ENCODE measurements around the gene STT3B.
A peak's percentile ranks its signal among the peaks of the same experiment; 100 is the strongest.
"Not testable (repeated sequence)": the region's sequence is repeated elsewhere in the genome, so short reads cannot be mapped to it uniquely, and the experiment has no call there.

The STT3B gene

DNA sequence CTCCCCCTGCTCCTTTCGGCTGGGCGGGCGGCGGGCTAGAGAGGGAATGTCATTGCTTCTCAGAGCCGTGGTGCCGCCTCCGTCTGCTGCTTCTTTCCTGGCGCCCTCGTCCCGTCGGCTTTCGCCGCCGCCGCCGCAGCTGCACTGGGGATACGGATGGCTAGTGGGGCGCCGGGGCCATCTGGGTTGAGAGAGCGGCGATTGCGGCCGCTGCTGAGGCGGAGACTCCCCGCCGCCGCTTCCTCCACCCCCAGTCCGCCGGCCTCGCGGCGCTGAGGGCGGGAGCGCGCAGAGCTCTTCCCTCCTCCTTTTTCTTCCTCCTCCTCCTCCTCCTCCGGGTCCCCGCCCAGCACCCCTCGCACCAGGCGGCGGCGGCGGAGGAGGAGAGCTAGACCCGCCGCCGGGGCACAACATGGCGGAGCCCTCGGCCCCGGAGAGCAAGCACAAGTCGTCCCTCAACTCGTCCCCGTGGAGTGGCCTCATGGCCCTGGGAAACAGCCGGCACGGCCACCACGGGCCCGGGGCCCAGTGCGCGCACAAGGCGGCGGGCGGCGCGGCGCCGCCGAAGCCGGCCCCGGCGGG lies at the start of gene STT3B:
Gene STT3B, plus strand, starts transcription at position 339 of the 582 bp plus-strand sequence. Its CDS starts 74 bp downstream, at position 413.
- peak in 1 of 2 experiments; percentile 16 for DNase-seq

DNA sequence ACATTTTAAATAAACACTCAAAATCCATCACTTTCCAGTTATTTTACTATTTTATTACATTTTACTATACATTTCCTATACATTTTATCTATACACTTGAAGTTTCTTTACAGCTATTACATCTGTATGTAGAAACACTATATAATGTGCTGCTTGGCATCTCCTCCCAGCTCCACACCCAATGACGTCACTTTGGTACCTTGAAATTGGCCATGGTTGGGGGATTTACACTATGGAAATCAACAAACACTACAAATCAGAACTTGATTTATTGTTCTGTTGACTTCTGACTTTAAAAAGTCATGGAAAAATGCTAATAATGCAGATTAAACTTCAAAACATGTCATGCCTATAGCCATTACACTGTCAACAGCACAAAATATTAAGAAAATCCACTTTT lies 48.9 kb upstream of the STT3B start:
- no peak for DNase-seq

DNA sequence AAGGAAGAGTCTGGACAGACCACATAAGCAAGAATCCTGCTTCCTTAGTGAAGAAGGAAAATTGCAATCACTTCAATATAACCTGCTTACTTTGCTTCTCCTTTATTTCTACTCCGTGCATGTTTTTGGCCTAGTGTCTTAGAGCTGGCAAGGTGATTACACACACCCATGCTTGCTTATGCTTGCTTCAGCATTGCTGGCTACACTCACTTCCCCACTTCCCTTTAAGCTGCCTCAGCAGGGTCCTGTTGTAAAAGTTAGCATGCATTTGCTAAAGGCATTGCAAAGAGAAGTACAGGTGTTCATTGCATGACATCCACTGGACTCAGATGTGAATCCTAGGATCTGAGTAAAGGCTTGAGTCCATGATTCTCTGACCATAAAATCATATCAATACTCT lies 47.5 kb upstream of the STT3B start:
- no peak for DNase-seq

DNA sequence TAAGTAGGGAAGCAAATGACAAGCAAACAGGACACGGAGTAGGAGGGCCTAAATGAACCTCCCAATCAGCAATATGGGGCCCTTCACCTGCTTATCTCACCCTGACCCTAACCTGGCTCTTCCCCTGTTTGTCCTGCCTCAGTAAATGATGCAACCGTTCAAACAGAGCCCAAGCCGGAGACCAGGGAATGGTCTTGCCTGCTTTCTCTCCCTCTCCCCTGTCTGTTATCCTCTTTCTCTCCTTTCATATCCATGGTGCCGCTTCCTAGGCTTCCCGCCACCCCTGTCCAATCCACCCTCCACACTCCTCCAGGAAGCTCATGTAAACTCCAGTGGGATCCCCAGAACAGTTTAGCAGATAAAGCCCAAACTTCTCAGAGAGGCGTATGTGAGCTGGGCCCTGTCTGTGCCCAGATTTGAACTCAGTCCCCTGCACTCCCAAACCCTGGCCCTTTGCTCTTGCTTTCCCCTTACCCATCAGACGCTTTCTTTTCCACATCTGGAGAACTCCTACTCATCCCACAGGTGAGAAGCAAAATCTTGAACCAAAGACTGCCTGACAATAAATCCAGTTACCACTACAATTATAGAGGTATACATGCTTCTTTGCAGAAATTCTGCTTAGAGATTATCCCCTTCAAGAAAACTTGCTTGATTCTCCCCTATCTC lies 45.7 kb upstream of the STT3B start:
- no peak for DNase-seq

DNA sequence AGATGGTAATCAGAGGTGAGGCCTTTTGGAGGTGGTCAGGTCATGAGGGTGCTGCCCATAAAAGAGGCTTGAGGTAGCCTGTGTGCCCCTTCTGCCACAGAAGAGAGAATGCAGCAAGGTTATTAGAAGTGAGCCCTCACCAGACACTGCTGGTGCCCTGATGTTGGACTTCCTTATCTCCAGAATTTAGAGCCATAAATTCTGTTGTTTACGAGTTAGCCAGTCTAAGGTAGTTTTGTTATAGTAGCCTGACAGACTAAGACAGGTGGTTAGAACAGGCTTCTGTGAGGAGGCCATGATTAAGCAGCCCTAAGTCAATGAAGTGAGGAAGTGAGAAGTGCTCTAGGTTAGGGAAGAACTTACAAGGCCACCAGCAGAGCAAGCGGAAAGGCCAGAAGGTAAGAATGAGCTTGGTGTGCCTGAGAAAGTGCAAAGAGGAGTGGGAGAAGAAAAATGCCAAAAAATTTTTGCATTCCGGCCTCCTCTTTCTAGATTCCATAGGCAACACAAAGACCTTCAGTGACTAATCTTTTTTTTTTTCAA lies 44.2 kb upstream of the STT3B start:
- DNase-seq, result no peak

DNA sequence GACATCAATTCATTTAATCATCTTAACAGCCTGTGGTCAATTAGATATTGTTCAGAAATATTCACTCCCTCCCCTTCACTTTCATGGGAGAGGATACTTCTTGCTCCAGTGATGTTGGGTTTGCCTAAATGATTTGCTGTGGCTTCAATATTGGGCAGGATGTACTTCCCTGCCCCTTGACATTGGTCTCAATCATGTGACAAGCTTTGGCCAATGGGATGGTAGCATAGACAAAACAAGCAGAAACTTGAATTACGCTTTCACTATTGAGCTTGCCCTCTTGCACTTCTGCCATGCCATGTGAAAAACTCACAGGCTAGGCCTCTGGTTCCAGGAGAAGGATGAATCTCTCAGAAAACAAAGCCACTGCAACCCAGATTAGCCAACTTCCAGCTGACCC lies 42.2 kb upstream of the STT3B start:
- no peak for DNase-seq

DNA sequence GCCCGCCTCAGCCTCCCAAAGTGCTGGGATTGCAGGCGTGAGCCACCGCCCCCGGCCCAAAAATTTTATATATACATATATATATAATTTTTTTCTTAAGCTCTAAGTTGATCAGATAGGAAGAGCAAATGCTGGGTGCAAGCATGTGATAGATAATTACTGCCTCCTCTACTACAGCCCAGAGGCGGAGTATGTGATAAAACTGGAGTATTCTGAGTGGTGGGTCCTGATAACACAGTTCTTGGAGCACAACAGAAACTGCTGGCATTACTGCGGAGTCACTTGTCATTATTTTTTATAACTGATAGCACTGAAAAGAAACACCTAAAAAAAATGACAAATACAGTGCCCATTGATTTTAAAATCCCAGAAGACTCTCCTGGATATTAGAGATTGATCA lies 41.1 kb upstream of the STT3B start:
- no peak for DNase-seq

DNA sequence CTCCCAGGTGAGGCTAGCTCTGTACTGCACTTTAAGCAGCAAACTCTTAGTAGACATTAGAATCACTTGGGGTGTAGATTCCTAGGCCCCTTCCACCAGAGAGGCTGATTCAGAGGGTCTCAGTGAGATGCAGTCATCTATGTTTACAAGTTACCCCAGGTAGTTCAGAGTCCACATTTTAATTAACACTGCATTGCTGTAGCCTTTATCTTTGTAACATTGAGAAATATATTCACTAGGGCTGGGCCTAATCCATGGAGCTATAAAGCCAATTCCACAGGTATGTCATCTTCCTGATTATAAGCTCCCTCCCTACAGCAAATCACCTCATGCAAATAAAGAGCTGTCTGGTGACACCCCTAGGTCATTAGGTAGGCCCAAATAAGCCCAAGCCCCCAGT lies 39.6 kb upstream of the STT3B start:
- DNase-seq, result no peak

DNA sequence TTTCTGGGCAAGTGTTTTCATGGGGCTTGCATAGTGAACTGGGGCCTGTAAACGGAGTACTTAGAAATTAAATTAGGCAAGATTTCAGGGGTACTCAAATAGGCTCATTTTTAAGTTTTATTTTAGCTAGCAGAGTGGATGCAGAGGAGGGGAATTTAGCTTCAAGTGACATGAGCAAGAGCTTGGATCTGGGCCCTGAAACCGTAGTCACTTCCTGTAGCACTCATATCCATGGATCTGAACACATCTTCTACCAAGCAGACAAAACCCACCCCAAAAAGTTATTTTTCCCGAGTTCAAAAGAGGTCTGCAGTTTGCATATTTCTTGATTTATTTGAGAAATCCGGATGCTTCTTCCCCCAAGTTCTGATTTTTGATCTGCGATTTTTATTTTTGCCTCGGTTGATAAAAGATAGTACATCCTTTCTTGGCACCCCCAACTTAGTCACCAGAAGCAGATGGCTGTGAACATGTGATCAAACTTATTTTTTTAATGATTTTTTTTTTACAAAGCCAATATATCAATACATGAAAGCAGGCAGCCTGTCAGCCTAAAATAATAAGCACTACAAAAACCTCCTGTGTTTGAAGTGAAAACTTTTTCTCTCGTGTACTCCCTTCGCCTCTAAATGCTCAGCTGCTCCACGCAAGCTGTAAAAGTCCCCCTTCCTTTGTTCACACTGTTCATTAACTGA lies 36.6 kb upstream of the STT3B start:
- DNase-seq, result no peak

DNA sequence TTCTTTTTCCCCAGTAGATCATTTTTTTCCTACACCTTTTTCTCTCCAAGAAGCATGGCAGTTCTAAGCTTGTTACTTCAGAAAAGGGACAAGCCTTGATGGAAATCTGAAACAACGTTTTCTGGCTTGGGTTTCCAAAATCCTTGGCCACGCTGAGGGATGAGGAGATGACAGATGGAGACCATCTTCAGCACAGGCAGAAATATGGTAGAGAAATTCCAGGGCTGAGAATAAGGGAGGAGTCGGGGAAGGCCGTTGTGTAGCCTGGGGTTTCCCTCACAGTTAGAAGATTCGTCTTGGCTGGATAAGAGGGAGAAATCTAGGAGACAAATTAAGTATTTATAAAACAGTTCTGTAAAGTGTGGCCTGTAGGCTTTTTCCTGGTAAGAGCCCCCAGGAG lies 33.9 kb upstream of the STT3B start:
- DNase-seq, result no peak

DNA sequence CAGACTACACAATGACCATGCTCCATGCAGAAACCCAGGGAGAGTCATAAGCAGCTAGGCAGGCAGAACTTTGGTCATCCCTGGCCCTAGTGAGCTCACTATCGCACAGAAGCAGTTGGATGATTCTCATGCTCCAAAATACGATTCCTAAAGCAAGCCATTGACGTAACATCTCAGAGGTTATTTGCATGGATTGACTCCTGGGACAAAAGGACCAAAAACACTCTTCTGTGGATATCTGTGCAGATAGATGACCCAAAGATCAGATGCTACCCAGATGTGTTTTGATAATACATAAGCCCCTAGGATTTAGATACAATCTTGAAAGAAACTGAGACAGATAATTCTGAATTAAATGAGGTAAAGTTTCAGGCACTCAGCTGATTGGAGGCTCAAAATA lies 33.4 kb upstream of the STT3B start:
- no peak for DNase-seq

DNA sequence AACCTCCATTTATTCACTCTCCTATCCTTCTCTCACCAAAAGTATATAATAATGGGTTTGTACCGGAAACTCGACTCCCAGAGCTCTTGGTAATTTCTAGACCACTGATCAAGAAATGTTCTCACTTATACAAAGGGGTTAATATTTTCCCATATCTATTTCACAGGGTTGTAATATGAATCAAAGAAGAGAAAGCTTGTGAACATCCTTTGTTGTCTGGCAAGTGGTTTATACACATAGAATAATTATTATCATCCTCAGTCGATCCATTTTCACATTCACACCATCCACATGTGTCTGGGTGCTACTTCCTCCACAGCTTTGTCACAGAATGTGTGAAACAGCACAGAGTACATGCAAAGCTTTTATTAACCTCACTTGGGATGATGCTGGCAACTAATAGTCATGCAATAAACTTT lies 29.9 kb upstream of the STT3B start:
- DNase-seq, result no peak

DNA sequence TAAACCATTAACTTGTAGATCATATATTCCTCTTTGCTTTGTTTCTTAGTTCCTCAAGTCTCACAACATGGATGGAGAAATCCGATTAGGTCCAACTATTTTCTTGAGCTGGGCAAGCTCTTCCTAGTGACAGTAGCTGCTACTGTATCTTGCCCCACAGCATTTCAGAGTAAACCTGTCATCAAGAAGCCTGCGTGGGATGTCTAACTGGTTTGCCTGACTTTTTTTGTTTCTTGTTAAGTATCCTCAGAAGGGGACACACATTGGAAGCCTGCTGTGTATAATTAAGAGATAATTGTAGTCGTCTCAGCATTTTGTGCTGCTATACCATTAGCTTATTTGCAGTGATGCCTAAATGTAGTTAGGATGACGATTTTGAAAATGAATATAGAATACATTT lies 29.3 kb upstream of the STT3B start:
- no peak for DNase-seq

DNA sequence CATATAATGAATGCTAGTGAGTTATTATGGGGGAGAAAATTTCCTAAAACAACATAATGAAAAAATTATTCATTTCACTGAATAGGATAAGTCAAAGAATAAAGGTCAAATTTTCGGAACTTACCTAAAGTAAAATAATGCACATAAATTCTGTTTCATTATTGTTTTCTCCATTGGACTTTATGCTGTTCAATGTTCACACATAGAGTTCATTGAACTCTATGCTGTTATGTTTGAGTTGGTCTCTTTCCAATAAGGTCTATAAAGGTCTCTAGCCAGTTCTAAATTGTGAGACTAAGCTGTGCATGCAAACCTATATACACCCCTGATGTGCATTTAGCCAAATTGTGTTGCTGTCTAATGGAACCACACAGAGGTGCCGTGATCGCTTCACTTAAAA lies 28.5 kb upstream of the STT3B start:
- DNase-seq, result no peak

DNA sequence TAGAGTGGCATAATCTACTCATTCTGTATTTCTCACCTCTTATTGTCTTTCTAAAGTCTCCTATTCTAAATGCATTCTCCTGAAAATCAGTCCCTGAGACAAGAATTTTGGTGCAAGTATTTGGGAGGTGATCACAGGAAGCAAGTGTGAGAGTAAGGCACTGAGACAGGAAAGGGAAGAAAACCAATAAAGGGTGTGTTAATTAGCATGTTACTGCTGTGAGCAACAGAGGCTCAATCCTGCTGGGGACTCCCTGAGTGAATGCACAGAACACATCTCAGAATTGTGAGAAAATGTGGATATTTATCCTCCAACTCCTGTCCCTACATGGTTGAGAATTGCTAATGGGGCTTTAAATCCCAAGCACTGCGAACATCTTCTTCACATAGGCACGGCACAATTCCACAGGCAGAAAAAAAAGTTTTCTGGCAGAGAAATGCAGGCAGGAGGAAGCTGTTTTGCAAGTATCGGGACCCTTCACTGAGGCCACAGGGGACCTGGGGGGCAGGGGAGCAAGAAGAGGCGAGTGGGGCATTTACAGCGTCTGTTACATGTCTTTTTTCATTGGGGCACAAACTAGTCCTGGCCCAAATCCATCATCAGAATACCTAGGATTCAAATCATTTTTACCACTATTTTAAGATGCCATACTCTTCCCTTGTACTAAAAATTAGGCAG lies 27.2 kb upstream of the STT3B start:
- no peak for DNase-seq

DNA sequence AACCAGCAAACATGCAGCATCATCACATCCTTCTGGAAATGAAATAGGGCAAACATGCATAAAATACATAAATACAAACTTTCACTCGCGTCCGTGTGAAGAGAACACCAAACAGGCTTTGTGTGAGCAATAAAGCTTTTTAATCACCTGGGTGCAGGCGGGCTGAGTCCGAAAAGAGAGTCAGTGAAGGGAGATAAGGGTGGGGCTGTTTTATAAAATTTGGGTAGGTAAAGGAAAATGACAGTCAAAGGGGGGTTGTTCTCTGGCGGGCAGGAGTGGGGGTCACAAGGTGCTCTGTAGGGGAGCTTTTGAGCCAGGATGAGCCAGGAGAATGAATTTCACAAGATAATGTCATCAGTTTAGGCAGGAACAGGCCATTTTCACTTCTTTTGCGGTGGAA lies 26.2 kb upstream of the STT3B start:
- DNase-seq, result not testable (repeated sequence)

DNA sequence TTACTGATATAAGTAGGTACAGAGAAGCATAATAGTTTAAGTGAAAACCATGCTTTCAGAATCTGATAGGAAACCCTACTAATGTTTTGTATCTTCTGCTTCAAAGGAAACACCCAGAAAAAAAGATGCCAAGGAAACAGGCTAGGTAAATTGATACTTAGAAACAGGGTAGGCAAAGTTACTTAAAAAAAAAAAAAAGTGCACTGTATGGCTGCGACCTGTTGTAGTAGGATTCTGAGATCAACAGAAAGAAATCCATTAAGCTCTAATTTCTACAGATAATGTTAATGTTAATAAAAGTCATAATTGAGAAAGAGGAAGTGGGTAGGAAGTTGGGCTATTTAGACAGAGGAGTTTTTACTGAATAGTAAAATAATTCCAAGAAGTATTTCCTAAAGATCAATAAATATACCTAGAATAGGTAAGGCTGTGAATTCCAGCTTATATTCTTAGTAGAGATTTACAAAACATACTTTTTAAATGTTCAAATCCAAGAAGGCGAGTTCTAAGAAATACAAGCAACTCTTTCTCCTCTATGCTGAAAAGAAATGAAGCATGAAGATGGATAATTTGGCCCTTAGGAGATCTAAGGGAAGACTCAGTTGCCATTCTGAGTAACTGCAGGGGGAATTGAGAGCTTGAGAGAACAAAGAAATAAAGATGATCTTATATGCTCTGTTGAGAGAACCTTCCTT lies 24.1 kb upstream of the STT3B start:
- no peak for DNase-seq

DNA sequence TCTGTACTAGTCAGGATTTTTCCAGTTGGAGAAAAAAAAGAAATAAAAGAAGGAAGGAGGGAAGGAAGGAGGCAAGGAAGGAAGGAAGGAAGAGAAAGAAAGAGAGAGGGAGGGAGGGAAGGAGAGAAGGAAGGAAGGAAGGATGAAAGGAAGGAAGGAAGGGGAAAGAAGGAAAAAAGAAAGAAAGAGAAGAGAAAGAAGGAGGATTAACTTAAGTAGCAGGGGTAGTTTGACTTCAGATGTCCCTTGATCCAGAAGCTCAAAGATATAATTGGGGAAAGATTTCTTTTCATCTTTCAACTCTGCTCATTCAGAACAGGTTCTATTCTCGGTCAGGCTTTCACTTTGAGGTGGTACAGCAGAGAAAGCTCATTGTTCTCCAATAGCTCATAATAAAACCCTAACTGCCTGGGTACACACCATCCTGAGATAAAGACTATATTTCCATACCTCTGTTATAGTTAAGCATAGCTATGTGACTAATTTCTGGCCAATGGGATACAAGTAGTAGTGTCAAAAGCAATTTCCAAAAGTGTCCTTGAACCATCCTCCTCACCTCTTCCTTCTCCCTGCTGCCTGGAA lies 23.5 kb upstream of the STT3B start:
- DNase-seq, result no peak

DNA sequence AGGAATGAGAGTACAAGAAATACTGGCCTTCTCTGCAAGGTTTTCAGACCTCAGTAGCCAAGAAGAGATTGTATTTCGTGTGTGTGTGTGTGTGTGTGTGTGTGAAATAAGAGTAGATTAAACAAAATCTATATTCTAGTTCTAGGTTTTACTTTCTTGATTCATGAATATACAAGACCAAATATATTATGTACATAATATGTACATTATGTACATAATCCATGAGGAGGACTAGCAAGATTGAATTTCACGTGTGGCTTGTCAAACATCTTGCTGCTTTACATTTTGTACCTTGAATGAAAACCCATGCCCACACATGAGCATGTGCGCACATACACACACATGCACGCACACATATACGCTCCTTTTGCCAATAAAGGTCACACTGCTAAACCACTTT lies 18.2 kb upstream of the STT3B start:
- no peak for DNase-seq

DNA sequence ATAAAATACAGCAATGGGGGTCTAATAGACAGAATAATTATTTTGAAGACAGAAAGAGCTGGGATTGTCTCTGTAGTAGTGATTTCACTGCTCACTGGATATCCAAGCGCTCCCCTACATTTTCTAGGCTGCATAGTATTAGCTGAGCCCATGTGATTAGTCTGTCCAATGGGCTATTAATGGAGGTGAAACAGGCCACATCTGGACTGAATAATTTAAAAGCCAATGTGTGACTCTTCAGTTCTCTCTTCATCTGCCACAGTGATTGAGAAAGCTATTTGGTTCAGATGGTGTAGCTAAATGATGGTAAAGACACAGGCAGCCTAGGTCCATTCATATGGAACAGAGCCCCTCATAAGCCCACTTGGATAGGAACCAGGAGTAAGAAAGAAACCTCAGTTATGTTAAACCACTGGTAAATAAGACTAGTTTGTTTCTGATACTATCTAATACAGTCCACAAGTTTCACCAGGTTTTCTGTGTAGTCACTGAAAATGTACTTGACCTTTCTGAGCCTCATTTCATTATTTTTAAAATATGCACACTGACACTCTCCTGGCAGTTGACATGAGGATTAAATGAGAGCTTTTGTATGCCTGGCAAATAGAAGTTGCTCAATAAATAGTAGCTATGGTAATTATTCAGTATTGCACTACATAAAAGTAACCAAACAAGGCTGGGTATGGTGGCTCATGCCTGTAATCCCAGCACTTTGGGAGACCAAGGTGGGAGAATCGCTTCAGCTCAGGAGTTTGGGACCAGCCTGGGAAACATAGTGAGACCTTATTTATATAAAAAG lies 17.0 kb upstream of the STT3B start:
- DNase-seq, result no peak

DNA sequence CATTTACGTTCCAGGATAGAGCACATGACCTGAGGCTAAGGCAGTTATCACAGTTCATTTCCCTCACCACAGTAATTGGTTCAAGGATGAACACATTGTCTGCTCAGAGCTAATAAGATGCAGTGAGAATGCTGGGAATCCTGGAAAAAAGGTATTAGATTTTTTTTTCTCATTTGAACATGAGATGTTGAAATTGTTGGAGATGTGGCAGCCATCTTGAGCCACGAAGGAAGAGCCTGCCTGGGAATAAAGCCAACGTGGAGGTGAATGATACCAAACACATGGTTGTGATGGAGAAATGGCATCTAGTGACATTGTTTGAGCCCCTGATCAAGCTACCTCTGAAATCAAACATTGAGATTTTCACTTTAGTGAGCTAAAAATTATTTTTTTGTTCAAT lies 16.0 kb upstream of the STT3B start:
- DNase-seq, result no peak

DNA sequence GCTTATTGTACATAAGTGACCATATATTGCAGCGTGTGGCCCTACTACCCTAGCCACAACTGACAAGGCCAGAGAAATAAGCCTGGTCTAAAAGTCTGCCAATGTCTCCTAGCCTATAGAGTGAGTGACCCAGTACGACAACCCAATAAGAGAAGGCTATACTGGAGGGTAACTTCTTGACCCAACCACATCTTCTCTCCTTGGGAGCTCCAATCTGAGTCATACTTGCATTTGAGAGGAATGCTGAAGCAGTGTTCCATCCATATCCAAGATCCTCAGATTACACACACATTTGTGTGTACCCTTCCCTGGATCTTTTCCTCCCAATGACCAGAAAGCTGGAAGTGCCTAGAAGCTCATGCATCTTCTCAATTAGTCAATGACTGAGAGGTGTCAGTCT lies 11.3 kb upstream of the STT3B start:
- DNase-seq, result no peak

Data from NCI-H187 (cell line).